Common myeloid progenitor, CD34-positive (primary cell): Measurements from ENCODE around the gene AKIP1.

Experiments
- CTCF ChIA-PET: fragments of 350-600 bp; sonication (Branson Sonifier 250); formaldehyde crosslinking; loops from one replicate; lab custom pipeline; 2021; ENCODE audit warnings: antibody characterized with exemption; lab: Charles Lee
- POLR2A ChIA-PET: fragments of 350-600 bp; sonication (Branson Sonifier 250); formaldehyde crosslinking; loops from one replicate; lab custom pipeline; 2021; ENCODE audit warnings: antibody characterized with exemption; lab: Charles Lee
- DNase-seq, 3 donors: peaks; one replicate each; pipeline versions ENCODE4 v3.0.0 to v3.0.0-alpha.2; 2013
- H3K27ac ChIP-seq, 2 experiments: 1 replicate in 1 of 2; 2 replicates in 1 of 2; pipeline ENCODE4 v1.7.0; 2013; ENCODE audit warnings: inconsistent platforms in 2 of 2, low read length in 2 of 2, mild to moderate bottlenecking in 2 of 2, low read depth in 1 of 2, moderate library complexity in 1 of 2; ENCODE audit not compliant: severe bottlenecking in 2 of 2, insufficient read depth in 1 of 2, poor library complexity in 1 of 2
- H3K27me3 ChIP-seq, 5 experiments: replicated peaks in 2 of 5; 1 replicate in 3 of 5; 2 replicates in 2 of 5; pipeline versions ENCODE4 v1.6.1 to v1.7.0; 2013; ENCODE audit warnings: low read length in 4 of 5, mild to moderate bottlenecking in 2 of 5, moderate library complexity in 2 of 5, inconsistent platforms in 1 of 5; ENCODE audit not compliant: insufficient read depth in 5 of 5, control insufficient read depth in 4 of 5
- H3K36me3 ChIP-seq, 4 experiments: 1 replicate in 2 of 4; 2 replicates in 2 of 4; pipeline versions ENCODE4 v1.6.1 to v1.7.0; 2013; ENCODE audit warnings: low read length in 3 of 4, control low read depth in 1 of 4, mild to moderate bottlenecking in 1 of 4; ENCODE audit not compliant: control insufficient read depth in 4 of 4, insufficient read depth in 4 of 4
- H3K4me1 ChIP-seq, 4 experiments: 1 replicate in 3 of 4; 2 replicates in 1 of 4; pipeline versions ENCODE4 v1.6.1 to v1.7.1; 2013; ENCODE audit warnings: low read length in 3 of 4, mild to moderate bottlenecking in 3 of 4, control low read depth in 1 of 4, inconsistent platforms in 1 of 4, moderate library complexity in 1 of 4; ENCODE audit not compliant: control insufficient read depth in 4 of 4, insufficient read depth in 4 of 4; ENCODE audit errors: control extremely low read depth in 1 of 4
- H3K4me3 ChIP-seq, 7 experiments: 1 replicate in 4 of 7; 2 replicates in 3 of 7; pipeline versions ENCODE4 v1.5.1 to v1.7.0; 2013; ENCODE audit warnings: mild to moderate bottlenecking in 7 of 7, low read length in 6 of 7, moderate library complexity in 6 of 7, inconsistent platforms in 2 of 7, low read depth in 2 of 7, control low read depth in 1 of 7; ENCODE audit not compliant: insufficient read depth in 4 of 7, control insufficient read depth in 1 of 7; ENCODE audit errors: extremely low read depth in 1 of 7
- H3K9me3 ChIP-seq, 5 experiments: 1 replicate in 4 of 5; 2 replicates in 1 of 5; pipeline versions ENCODE4 v1.6.1 to v1.7.1; 2013; ENCODE audit warnings: low read length in 4 of 5, mild to moderate bottlenecking in 2 of 5, inconsistent platforms in 1 of 5, low read depth in 1 of 5, moderate library complexity in 1 of 5; ENCODE audit not compliant: control insufficient read depth in 4 of 5, insufficient read depth in 2 of 5; ENCODE audit errors: control extremely low read depth in 1 of 5
- WGBS: methylation state at CpG from one replicate; pipeline ENCODE4 v1.1.5; 2013; ENCODE audit not compliant: insufficient coverage; 5-methylcytosine and 5-hydroxymethylcytosine counted together

AKIP1 gene

GRCh38 chr11:8967184-8967583 lies 56.2 kb downstream of the AKIP1 start:
- CTCF ChIA-PET: interaction anchor here (1.6 kb wide), 1 partner anchor 52 kb away, joined by 3 read pairs; no protein-coding TSS in a partner anchor
- 95% methylated on average over 4 of the region's 8 CpGs for WGBS

More at GRCh38 chr11:8967184-8967583, 56.2 kb downstream of the AKIP1 start:
- no peak for DNase-seq
- H3K4me1 ChIP-seq: peaks cover 8 to 27% (median 21%) of the 10 kb centered on the region in 4 experiments
- POLR2A ChIA-PET: no interaction called here
- H3K36me3 ChIP-seq: peaks cover 0 to 4% (median 3%) of the 10 kb centered on the region in 4 experiments
- no peak overlapping the region for H3K27ac ChIP-seq
- no peaks in the 10 kb centered on the region for H3K27me3 ChIP-seq
- no peak overlapping the region for H3K4me3 ChIP-seq
- no peaks in the 10 kb centered on the region for H3K9me3 ChIP-seq
